Endothelial cell of umbilical vein (primary cell): ENCODE data around the gene SLC35G1. TPM values are rescaled to one million over a fixed set of nuclear protein-coding genes. Genes with fewer than 3 reads are reported as not detected.

Experiments used
- BruUV-seq: library from RNA; stranded (reverse); fragments of 400-500 nt; replicated peaks from 2 replicates; lab custom pipeline; 2021; lab: Mats Ljungman, UMichigan
- CTCF ChIA-PET: fragments of 300-600, 350-600 bp; sonication (Branson Sonifier 250); formaldehyde crosslinking; loops from one replicate; lab custom pipeline; 2021; ENCODE audit warnings: antibody characterized with exemption, inconsistent platforms; lab: Charles Lee
- POLR2A ChIA-PET: fragments of 300-600, 350-600 bp; sonication (Branson Sonifier 250); formaldehyde crosslinking; loops from one replicate; lab custom pipeline; 2021; ENCODE audit warnings: antibody characterized with exemption, inconsistent platforms; lab: Charles Lee
- DNase-seq: peaks from one replicate; pipeline ENCODE4 v3.0.0-alpha.2; 2011; ENCODE audit warnings: low read depth, low spot score
- FAIRE-seq: peaks from 2 replicates; lab custom pipeline; 2011; peaks lifted over from hg19 to GRCh38; lab: Jason Lieb, UNC
- H2AFZ ChIP-seq: 2 replicates; pipeline ENCODE4 v1.6.0; 2012; ENCODE audit warnings: low read depth, low read length, control low read depth, inconsistent platforms
- H3K27ac ChIP-seq: 2 replicates; pipeline ENCODE4 v1.5.1; 2011; ENCODE audit warnings: low read depth, mild to moderate bottlenecking, control low read depth, low read length, moderate library complexity; ENCODE audit not compliant: insufficient read depth
- H3K27me3 ChIP-seq, 2 experiments: 2 replicates each; pipeline versions ENCODE4 v1.6.0 to v1.6.1; 2011; ENCODE audit warnings: low read length in 2 of 2, mixed read lengths in 1 of 2; ENCODE audit not compliant: control insufficient read depth in 2 of 2, insufficient read depth in 2 of 2
- H3K36me3 ChIP-seq, 2 experiments: 2 replicates in 1 of 2; 3 replicates in 1 of 2; pipeline ENCODE4 v1.5.1; 2011; ENCODE audit warnings: low read length in 2 of 2, mild to moderate bottlenecking in 1 of 2, moderate library complexity in 1 of 2; ENCODE audit not compliant: control insufficient read depth in 2 of 2, insufficient read depth in 2 of 2; ENCODE audit errors: extremely low read depth in 1 of 2
- H3K4me1 ChIP-seq: 3 replicates; pipeline ENCODE4 v1.5.1; 2011; ENCODE audit warnings: mild to moderate bottlenecking, low read length; ENCODE audit not compliant: control insufficient read depth, insufficient read depth; ENCODE audit errors: extremely low read depth
- H3K4me2 ChIP-seq: 2 replicates; pipeline ENCODE4 v1.6.1; 2011; ENCODE audit warnings: low read length, control low read depth, mixed read lengths; ENCODE audit not compliant: insufficient read depth
- H3K4me3 ChIP-seq, 3 experiments: fragments of 200-600 bp in 1 of 3; sonication (generic), shearing (Covaris generic) in 1 of 3; replicated peaks in 1 of 3; 2 replicates each; pipeline ENCODE4 v1.5.1; 2011 to 2016; ENCODE audit warnings: control low read depth in 3 of 3, low read length in 3 of 3, mild to moderate bottlenecking in 2 of 3, inconsistent platforms in 1 of 3, low read depth in 1 of 3, moderate library complexity in 1 of 3; ENCODE audit not compliant: insufficient read depth in 1 of 3
- H3K79me2 ChIP-seq: 2 replicates; pipeline ENCODE4 v1.6.0; 2012; ENCODE audit warnings: low read length, inconsistent platforms; ENCODE audit not compliant: control insufficient read depth, insufficient read depth
- H3K9ac ChIP-seq: replicated peaks from 2 replicates; pipeline ENCODE3; 2011; ENCODE audit warnings: low read length, control low read depth; ENCODE audit not compliant: insufficient read depth; ENCODE audit errors: extremely low read depth
- H3K9me1 ChIP-seq: replicated peaks from 3 replicates; pipeline ENCODE4 v1.6.0; 2011; ENCODE audit warnings: mild to moderate bottlenecking, low read length; ENCODE audit not compliant: control insufficient read depth, insufficient read depth; ENCODE audit errors: extremely low read depth
- H3K9me3 ChIP-seq: replicated peaks from 2 replicates; pipeline ENCODE4 v1.5.1; 2012; ENCODE audit warnings: low read length, inconsistent platforms; ENCODE audit not compliant: control insufficient read depth, insufficient read depth
- H4K20me1 ChIP-seq: replicated peaks from 2 replicates; pipeline ENCODE3; 2011; ENCODE audit warnings: mild to moderate bottlenecking, low read length; ENCODE audit not compliant: control insufficient read depth, insufficient read depth; ENCODE audit errors: extremely low read depth
- CTCF ChIP-seq, 2 donors: IDR thresholded peaks; 1 replicate in 1 of 2; 2 replicates in 1 of 2; pipeline ENCODE4 v1.5.1; 2011; ENCODE audit warnings: low read length in 2 of 2, mild to moderate bottlenecking in 2 of 2, moderate library complexity in 2 of 2, control low read depth in 1 of 2, inconsistent platforms in 1 of 2, low read depth in 1 of 2; ENCODE audit not compliant: insufficient read depth in 1 of 2; ENCODE audit errors: extremely low read depth in 1 of 2
- FOS ChIP-seq: IDR thresholded peaks from 2 replicates; pipeline ENCODE4 v1.6.1; 2011; ENCODE audit warnings: mild to moderate bottlenecking, low read length, moderate library complexity, borderline replicate concordance; ENCODE audit not compliant: insufficient read depth
- GATA2 ChIP-seq: IDR thresholded peaks from 2 replicates; pipeline ENCODE4 v1.7.0; 2011; ENCODE audit warnings: low read depth, mild to moderate bottlenecking, moderate library complexity, mixed read lengths, low read length; ENCODE audit not compliant: insufficient read length, insufficient read depth
- JUN ChIP-seq: IDR thresholded peaks from 2 replicates; pipeline ENCODE4 v1.6.1; 2011; ENCODE audit warnings: borderline replicate concordance, low read depth; ENCODE audit not compliant: insufficient read length, insufficient read depth
- MAX ChIP-seq: IDR thresholded peaks from 2 replicates; pipeline ENCODE4 v1.6.1; 2011; ENCODE audit not compliant: insufficient read depth, insufficient read length
- MYC ChIP-seq: IDR thresholded peaks from one replicate; pipeline ENCODE4 v1.6.1; 2011; ENCODE audit warnings: mild to moderate bottlenecking, low read depth, low read length
- POLR2A ChIP-seq: IDR thresholded peaks from 2 replicates; pipeline ENCODE4 v1.6.1; 2012; ENCODE audit warnings: low read depth, mild to moderate bottlenecking, control low read depth, low read length
- POLR2AphosphoS5 ChIP-seq: IDR thresholded peaks from 2 replicates; pipeline ENCODE4 v1.6.1; 2012; ENCODE audit warnings: low read depth, mild to moderate bottlenecking, control low read depth, low read length, moderate library complexity; ENCODE audit not compliant: insufficient read depth
- dilution Hi-C: fragments of 300-500 bp; cut with MboI; formaldehyde crosslinking; loops from one replicate; pipeline ENCODE4 v1.15.0; 2019; ENCODE audit warnings: low sequenced_read_pairs; ENCODE audit not compliant: extremely low pct_ligation_motif_present
- intact Hi-C: fragments of 100-400 bp; cut with micrococcal nuclease; formaldehyde crosslinking; loops from one replicate; pipeline ENCODE4 v1.10.0; 2022
- polyA plus RNA-seq, 4 experiments: library from polyadenylated mRNA; depleted of rRNA in 3 of 4; stranded (reverse) in 3 of 4; unstranded in 1 of 4; fragments of >200 nt; gene quantifications; 2 replicates each; pipeline versions ENCODE4 v1.2.1 to v1.2.3, GENCODE V29; 2011 to 2012; ENCODE audit warnings: missing spikeins in 1 of 4
- total RNA-seq: library from RNA; stranded (reverse); gene quantifications from 2 replicates; pipeline ENCODE4 v1.2.3, GENCODE V29; 2021

The SLC35G1 gene
- total and polyA plus RNA-seq, 2 donors (not counting 3 experiments of a cell fraction or from before 2014, with no cell fraction given), result 2.5 to 4.1 TPM

- no peaks in the 10 kb centered on the region for H3K9me3 ChIP-seq
- H3K4me2 ChIP-seq, result no peak overlapping the region
- H3K27me3 ChIP-seq, result no peaks in the 10 kb centered on the region
- H3K27ac ChIP-seq, result no peak overlapping the region
- H3K4me1 ChIP-seq, result no peaks in the 10 kb centered on the region
- no peaks in the 10 kb centered on the region for H3K36me3 ChIP-seq
- TF ChIP-seq MYC (no peak), FOS (no peak), GATA2 (no peak), MAX (no peak), POLR2AphosphoS5 (no peak)
- no TSS peak for BruUV-seq
- POLR2A ChIA-PET, result no interaction called here
- H3K9ac ChIP-seq, result no peak overlapping the region
- H2AFZ ChIP-seq, result no peak overlapping the region
- H3K9me1 ChIP-seq, result no peaks in the 10 kb centered on the region
- intact Hi-C loops, result no loop called here
- dilution Hi-C loops, result no loop called here
- H3K4me3 ChIP-seq, result no peak overlapping the region
- peaks cover 3% of the 10 kb centered on the region for H4K20me1 ChIP-seq
- no peak for FAIRE-seq
- no peak for DNase-seq
- no peaks in the 10 kb centered on the region for H3K79me2 ChIP-seq
- CTCF ChIA-PET, result interaction anchor here (1.0 to 2.0 kb wide), 2 partner anchors 13 to 29 kb away, joined by 3 to 7 read pairs; no protein-coding TSS in a partner anchor
Measured at GRCh38 chr10:93903051-93903450, 9.3 kb downstream of the SLC35G1 start.

- dilution Hi-C loops (no loop called here), intact Hi-C loops (no loop called here)
- FAIRE-seq (no peak), DNase-seq (no peak)
- no peak for TF ChIP-seq POLR2AphosphoS5
- TF ChIP-seq CTCF (IDR thresholded peaks at IDR 0.05; ENCODE audit: extremely low read depth in 1 of 2, insufficient read depth in 1 of 2, low read depth in 1 of 2, low read length in 2 of 2), result no peak
- no peak for TF ChIP-seq POLR2A
- no peak for TF ChIP-seq FOS
- no peak for TF ChIP-seq JUN
- no peak for TF ChIP-seq MAX
- Histone ChIP-seq H4K20me1 (peaks cover 3% of the 10 kb centered on the region), H3K4me2 (no peak overlapping the region), H3K79me2 (no peaks in the 10 kb centered on the region), H3K27me3 (no peaks in the 10 kb centered on the region), H3K9me1 (no peaks in the 10 kb centered on the region), H2AFZ (no peak overlapping the region), H3K4me3 (no peak overlapping the region), H3K9me3 (no peaks in the 10 kb centered on the region), H3K27ac (no peak overlapping the region), H3K4me1 (no peaks in the 10 kb centered on the region), H3K36me3 (no peaks in the 10 kb centered on the region), H3K9ac (no peak overlapping the region)
- CTCF ChIA-PET, result interaction anchor here (1.1 to 2.0 kb wide), 2 partner anchors 12 kb away, joined by 3 to 7 read pairs; no protein-coding TSS in a partner anchor
- POLR2A ChIA-PET, result interaction anchor here (0.6 kb wide), 1 partner anchor 701 kb away, joined by 4 read pairs; no protein-coding TSS in a partner anchor
- BruUV-seq, result no TSS peak
Measured at GRCh38 chr10:93904901-93905300, 11.1 kb downstream of the SLC35G1 start.
